Right ventricle myocardium inferior (tissue), 1 donor: ENCODE results near the gene TNFAIP8L3. TPM values are rescaled to one million over a fixed set of nuclear protein-coding genes. Genes with fewer than 3 reads are reported as not detected.
"Not testable (repeated sequence)": the region's sequence is repeated elsewhere in the genome, so short reads cannot be mapped to it uniquely, and the experiment has no call there.

Experiments
- ATAC-seq: fragments of 200-7000 bp; cut with Tn5 transposase; one replicate; pipeline ENCODE4 v1.9.1; 2020; ENCODE audit warnings: mild to moderate bottlenecking, moderate library complexity
- DNase-seq: peaks from one replicate; pipeline ENCODE4 v3.0.0; 2021; ENCODE audit errors: missing footprints
- intact Hi-C: fragments of 100-400 bp; cut with DNase I; formaldehyde crosslinking; loops from one replicate; pipeline ENCODE4 v1.11.0; 2022
- total RNA-seq: library from RNA; stranded (reverse); fragmentation: NEBNext Ultra II Directional; extraction: Animal tissue kit (Norgen Biotek cat#: 25700); gene quantifications from one replicate; pipeline ENCODE4 v1.2.1, GENCODE V29; 2021
- donor health status: DM: no; HTN: yes; CAD: no; lungs with severe emphysema.

Gene TNFAIP8L3
- total RNA-seq, 1 donor from 2014 or later: 8.5 TPM

DNA sequence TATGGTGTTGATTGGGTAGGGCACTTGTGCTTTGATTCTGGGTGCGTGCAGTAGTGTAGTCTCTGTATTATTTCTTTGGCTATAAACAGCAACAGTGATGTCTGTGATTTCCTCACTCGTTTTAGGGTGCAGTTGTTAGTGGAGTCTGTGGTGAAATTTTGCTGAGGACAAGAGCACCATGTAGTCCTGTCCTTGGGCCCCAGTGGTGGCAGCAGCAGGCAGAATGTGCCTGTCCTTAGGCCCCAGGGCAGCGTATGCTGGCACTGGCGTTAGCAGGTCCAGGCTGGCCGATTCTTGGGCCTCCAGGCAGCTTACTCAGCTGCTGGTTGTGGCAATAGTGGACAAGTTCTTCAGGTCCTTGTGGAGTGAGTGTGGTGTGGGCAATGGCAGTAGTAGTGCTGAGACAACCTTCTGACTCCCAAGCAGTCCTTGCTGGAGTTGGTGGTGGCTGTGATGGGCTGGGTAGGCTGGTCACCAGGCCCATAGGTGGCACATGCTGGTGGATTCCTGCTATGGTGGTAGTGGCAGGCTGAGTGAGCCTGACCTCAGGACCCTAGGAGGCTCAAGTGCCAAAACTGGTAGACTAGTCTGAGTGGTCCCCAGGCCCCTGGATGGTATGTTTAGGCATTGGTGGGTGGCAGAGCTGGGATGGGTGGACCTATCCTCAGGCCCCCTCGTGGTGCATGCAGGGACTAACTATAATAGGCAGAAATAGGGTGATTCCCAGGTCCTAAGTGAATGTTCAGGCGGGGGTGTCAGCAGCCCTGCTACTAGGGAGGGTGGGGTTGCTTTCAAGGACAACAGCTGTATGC, 56.3 kb downstream of the TNFAIP8L3 start:
- intact Hi-C loops: no loop called here
- DNase-seq (no peak), ATAC-seq (no peak)

DNA sequence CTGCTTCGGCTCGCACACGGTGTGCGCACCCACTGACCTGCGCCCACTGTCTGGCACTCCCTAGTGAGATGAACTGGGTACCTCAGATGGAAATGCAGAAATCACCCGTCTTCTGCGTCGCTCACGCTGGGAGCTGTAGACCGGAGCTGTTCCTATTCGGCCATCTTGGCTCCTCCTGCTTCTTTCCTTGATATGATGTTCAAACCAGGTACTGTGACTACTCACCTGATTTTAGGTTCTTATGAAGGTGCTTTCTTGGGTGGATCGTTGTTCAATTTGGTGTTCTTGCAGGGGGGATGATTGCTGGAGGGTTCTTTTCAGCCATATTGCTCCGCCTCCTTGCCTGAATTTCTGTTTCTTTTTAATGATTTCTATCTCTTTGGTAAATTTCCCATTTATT, 57.2 kb downstream of the TNFAIP8L3 start:
- DNase-seq, intact Hi-C loops, ATAC-seq: not testable (repeated sequence)

DNA sequence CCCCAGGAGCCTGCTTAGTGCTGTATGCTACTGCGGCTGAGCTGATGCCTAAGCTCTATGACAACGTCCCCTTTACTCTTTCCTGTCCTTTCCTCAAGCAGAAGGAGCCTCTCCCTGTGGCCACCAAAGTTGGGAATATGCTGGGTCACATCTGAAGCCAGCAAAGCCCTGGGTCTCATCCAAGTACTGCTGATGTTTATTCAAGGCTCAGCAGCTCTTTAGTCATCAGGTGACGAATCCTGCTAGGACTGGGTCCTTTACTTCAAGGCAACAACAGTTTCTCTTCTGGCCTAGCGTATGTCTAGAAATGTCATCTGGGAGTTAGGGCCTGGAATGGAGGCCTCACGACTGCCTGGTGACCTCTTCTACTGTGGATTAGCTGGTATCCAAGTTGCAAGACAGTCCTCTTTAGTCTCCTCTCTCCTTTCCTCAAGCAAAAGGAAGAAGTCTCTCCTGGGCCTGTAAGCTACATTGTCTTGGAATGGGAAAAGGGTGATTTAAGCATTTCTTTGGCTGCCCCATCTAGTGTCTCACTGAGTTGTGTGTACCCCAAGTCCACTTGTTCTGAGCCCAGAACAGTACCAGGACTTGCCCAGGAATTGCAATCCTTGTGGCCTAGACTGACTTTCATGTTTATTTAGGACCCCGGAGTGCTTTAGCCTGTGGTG, 63.9 kb downstream of the TNFAIP8L3 start:
- DNase-seq: no peak
- ATAC-seq: no peak
- intact Hi-C loops: no loop called here

DNA sequence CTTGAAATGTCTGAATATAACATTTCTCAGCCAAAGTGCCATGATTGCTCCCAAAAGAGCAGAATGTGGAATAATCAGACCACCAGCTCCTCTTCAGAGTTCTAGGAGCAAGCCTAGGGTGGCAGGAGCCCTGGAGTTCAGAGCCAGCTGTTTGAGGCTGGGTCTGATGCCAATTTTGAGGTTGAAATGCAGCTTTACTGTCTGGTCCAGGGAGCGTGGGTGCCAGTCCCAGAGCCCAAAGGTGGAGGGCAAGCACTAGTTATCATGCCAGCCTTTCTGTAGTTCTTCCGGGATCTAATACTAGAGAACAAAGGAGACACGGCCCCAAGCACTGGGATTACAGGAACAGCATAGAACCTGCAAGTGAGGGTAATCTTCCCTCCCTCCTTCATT, 69.3 kb downstream of the TNFAIP8L3 start:
- intact Hi-C loops: no loop called here
- ATAC-seq (no peak), DNase-seq (no peak)

DNA sequence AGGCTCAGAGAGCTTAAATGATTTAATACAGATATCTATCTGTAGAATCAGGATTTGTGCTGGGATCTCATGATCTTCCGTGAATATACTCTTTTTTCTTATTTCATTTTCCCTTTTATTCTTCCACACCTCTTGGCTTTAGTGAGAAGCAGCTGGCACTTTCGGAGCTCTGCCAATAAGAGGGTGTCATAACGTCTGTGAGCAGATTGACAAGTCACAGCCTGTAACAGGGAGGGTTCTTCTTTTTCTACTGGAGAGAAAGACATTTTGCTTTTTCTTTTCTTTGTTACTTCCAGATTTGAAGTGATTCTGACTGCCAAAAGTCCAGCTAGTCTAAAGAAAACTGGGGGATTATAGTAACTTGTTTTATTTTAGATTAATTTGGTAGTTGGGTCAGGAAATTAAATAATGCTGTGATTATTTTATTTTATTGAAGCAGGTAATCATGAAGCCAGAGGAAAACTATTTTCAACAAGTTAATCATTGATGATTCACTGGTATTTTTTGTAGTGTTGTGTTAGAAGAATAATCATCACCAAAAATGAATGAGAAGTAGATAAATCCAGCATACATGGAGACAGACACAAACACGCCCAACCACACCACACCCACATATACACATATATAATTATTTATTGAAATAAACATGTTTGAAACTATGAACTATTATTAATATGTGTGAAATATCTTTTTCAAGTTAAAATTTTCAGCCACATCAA, 69.8 kb downstream of the TNFAIP8L3 start:
- DNase-seq (no peak), ATAC-seq (no peak)
- intact Hi-C loops: no loop called here

DNA sequence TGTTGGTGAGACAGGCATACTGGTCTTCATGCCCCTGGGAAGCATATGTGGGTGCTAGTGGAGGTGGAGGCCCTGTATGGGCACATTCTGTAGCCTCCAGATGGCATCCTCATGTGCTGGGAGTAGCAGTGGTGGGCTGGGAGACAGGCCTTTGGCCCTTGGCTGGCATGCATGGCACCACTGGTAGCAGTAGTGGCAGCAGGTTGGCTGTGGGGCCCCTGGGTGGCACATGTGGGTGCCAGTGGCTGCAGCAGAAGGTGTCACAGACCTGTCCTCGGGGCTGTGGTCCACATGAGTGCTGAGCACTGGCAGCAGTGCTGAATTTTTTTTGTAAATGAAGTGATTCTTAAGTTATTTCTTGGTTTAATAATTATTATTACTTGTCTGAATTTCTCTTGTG, 71.2 kb downstream of the TNFAIP8L3 start:
- ATAC-seq (no peak), DNase-seq (no peak)
- intact Hi-C loops: no loop called here

DNA sequence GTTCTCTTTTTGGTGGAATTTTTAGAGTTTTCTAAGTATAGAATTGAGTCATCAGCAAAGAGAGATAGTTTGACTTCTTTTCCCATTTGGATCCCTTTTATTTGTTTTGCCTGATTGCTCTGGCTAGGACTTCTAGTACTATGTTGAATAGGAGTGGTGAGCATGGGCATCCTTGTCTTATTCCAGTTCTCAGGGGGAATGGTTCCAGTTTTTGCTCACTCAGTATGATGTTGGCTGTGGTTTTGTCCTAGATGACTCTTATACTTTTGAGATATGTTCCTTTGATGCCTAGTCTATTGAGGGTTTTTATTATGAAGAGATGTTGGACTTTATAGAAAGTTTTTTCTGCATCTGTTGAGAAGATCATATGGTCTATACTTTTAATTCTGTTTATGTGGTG, 72.5 kb downstream of the TNFAIP8L3 start:
- ATAC-seq: no peak
- intact Hi-C loops: no loop called here
- no peak for DNase-seq

DNA sequence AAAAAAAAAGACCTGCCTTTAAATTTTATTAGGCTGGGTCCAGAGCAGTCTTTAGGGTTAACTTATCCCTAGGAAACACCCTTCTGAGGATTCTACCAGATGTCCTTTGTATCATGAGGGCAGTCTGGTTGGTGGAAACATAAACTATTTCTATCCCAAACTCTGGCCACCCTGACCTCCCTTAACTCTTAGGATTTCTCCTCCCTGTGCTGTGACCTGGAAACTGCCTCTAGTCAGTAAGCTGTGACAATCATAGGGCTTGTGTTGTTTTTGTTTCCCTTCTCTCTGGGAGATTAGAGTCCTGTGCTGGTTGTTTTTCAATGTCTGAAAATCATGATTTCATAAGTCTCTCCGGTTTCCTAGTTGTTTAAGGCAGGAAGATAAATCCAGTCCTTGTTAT, 78.1 kb downstream of the TNFAIP8L3 start:
- DNase-seq (no peak), ATAC-seq (no peak)
- intact Hi-C loops: no loop called here

DNA sequence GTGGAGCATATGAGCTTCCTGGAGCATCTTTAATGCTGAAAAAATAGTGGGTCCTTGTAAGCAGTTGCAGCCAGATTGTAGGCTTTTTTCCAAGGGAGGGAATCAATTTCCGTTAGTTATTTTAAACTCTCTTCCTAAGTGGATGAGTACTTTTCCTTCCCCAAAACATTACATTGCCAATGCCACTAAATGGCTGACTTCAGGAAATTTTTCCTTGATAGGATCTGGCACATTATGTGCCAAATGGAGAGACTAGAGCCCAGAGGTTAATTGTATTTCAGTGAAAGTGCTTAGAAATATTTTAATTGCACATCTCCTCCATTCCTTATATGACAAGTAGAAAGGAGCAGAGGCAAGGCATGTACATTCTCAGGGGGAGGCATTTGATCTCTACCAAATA, 83.5 kb downstream of the TNFAIP8L3 start:
- intact Hi-C loops: no loop called here
- ATAC-seq: no peak

DNA sequence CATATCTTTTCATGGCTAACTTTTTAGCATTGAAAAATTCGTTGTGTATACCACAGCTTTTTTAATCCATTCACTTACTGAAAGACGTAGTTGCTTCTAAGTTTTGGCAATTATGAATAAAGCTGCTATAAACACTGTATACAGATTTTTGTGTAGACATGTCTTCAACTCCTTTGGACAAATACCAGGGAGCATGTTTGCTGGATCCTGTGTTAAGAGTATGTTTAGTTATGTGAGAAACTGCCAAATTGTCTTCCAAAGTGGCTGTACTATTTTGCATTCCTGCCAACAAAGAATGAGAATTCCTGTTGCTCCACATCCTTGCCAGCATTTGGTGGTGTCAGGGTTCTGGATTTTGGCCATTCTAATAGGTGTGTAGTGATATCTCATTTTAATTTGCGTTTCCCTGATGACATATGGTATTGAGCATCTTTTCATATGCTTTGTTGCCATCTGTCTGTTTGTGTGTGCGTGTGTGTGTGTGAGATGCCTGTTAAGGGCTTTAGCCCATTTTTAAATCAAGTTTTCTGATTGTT, 87.5 kb downstream of the TNFAIP8L3 start:
- DNase-seq (no peak), ATAC-seq (no peak)
- intact Hi-C loops: no loop called here

More for the DNA sequence above, 83.5 kb downstream of the TNFAIP8L3 start:
- DNase-seq: no peak

Other genes starting within 250 kb of the TNFAIP8L3 start
- gene AP4E1, start 186.2 kb downstream of the TNFAIP8L3 start, total RNA-seq: 6.4 TPM
- gene CYP19A1, start 243.7 kb upstream of the TNFAIP8L3 start, total RNA-seq: 0.65 TPM
- 8.4 TPM for gene GLDN, start 246.7 kb upstream of the TNFAIP8L3 start, total RNA-seq